ENCODE data around the gene DGKB.

GRCh38 chr7:14507617-14508016, 394.9 kb downstream of the DGKB start:
- TF ChIP-seq TAF1 (IDR thresholded peaks at IDR 0.05; ENCODE audit: borderline replicate concordance, low read depth, low read length): no peak
- peak; percentile 61; the same call in 1 of the 2 replicates for TF ChIP-seq TEAD4 (IDR thresholded peaks at IDR 0.05; ENCODE audit: borderline replicate concordance, insufficient read depth)
- no peak for TF ChIP-seq RXRA (IDR thresholded peaks at IDR 0.05; ENCODE audit: borderline replicate concordance, low read depth)
- TF ChIP-seq CTCF (IDR thresholded peaks at IDR 0.05): no peak
- TF ChIP-seq ELF1 (IDR thresholded peaks at IDR 0.05): no peak
- TF ChIP-seq MXI1 (IDR thresholded peaks at IDR 0.05; ENCODE audit: low read depth, low read length): no peak
- TF ChIP-seq CHD2 (IDR thresholded peaks at IDR 0.05; ENCODE audit: low read length, partially characterized antibody): no peak
- TF ChIP-seq, protein P1, sequence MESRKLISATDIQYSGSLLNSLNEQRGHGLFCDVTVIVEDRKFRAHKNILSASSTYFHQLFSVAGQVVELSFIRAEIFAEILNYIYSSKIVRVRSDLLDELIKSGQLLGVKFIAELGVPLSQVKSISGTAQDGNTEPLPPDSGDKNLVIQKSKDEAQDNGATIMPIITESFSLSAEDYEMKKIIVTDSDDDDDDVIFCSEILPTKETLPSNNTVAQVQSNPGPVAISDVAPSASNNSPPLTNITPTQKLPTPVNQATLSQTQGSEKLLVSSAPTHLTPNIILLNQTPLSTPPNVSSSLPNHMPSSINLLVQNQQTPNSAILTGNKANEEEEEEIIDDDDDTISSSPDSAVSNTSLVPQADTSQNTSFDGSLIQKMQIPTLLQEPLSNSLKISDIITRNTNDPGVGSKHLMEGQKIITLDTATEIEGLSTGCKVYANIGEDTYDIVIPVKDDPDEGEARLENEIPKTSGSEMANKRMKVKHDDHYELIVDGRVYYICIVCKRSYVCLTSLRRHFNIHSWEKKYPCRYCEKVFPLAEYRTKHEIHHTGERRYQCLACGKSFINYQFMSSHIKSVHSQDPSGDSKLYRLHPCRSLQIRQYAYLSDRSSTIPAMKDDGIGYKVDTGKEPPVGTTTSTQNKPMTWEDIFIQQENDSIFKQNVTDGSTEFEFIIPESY (IDR thresholded peaks at IDR 0.05; ENCODE audit: borderline replicate concordance, low read depth): no peak
- no peak for TF ChIP-seq FOXJ3 (CRISPR knock-in tag; IDR thresholded peaks at IDR 0.05)
- no peak for TF ChIP-seq RCOR1 (IDR thresholded peaks at IDR 0.05; ENCODE audit: low read length)
- no peak for TF ChIP-seq SMC3 (IDR thresholded peaks at IDR 0.05; ENCODE audit: low read depth, low read length)
- no peak for TF ChIP-seq FOXM1 (IDR thresholded peaks at IDR 0.05; ENCODE audit: low read depth)

Measured in SK-N-SH (cell line).